Subcutaneous abdominal adipose tissue (tissue), 5 donors: ENCODE data around the gene PLCD1.
"Not testable (repeated sequence)": the region's sequence is repeated elsewhere in the genome, so short reads cannot be mapped to it uniquely, and the experiment has no call there.

ENCODE experiments used
- H3K27ac ChIP-seq: one replicate; pipeline ENCODE4 v1.7.0; 2013; ENCODE audit warnings: low read depth, mild to moderate bottlenecking, inconsistent platforms, low read length, moderate library complexity
- H3K27me3 ChIP-seq, 5 donors: one replicate each; pipeline ENCODE4 v1.7.0; 2013; ENCODE audit warnings: low read length in 5 of 5, inconsistent platforms in 1 of 5; ENCODE audit not compliant: control insufficient read depth in 5 of 5, insufficient read depth in 4 of 5
- H3K36me3 ChIP-seq, 5 donors: one replicate each; pipeline ENCODE4 v1.7.0; 2013; ENCODE audit warnings: low read length in 5 of 5; ENCODE audit not compliant: control insufficient read depth in 5 of 5, insufficient read depth in 5 of 5
- H3K4me1 ChIP-seq, 5 donors: one replicate each; pipeline ENCODE4 v1.7.0; 2013; ENCODE audit warnings: low read length in 5 of 5, mild to moderate bottlenecking in 3 of 5, moderate library complexity in 1 of 5; ENCODE audit not compliant: control insufficient read depth in 5 of 5, insufficient read depth in 5 of 5
- H3K4me3 ChIP-seq, 5 donors: one replicate each; pipeline ENCODE4 v1.7.0; 2013; ENCODE audit warnings: low read length in 5 of 5, low read depth in 1 of 5
- H3K9ac ChIP-seq, 5 donors: one replicate each; pipeline ENCODE4 v1.7.0; 2013; ENCODE audit warnings: low read length in 5 of 5, mild to moderate bottlenecking in 4 of 5, moderate library complexity in 3 of 5
- H3K9me3 ChIP-seq, 5 donors: one replicate each; pipeline ENCODE4 v1.7.0; 2013; ENCODE audit warnings: low read length in 5 of 5; ENCODE audit not compliant: control insufficient read depth in 5 of 5
- donor health status: healthy.
- donor health status: healthy.
- donor health status: healthy.
- donor health status: healthy.
- donor health status: healthy.

The PLCD1 gene

DNA sequence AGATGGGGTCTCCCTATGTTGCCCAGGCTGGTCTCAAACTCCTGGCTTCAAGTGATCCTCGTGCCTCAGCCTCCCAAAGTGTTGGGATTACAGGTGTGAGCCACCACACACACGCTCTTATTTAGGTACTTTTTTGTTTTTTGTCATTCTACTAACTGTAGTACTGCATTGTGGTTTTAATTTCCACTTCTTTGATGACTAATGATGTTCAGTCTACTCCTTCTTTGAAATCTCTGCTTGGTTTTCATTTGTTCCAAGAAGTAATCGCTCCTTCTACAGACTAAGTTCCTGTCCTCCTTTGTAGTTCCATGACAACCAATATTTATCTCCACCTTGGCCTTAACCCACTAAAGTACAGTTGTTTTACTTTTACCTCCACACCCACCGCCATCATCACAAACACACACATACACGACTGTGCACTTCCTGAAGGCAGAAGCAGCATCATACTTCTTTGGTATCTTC, 9.0 kb upstream of the PLCD1 start:
- no peaks in the 10 kb centered on the region for H3K36me3 ChIP-seq
- H3K4me1 ChIP-seq, result peaks cover 0 to 19% (median 18%) of the 10 kb centered on the region in 5 donors
- peak overlapping the region in 1 of 5 donors; percentile 17 for H3K9ac ChIP-seq
- no peak overlapping the region for H3K27ac ChIP-seq
- H3K4me3 ChIP-seq, result peak overlapping the region; percentile 23 to 77 (median 70)
- H3K9me3 ChIP-seq, result no peaks in the 10 kb centered on the region
- H3K27me3 ChIP-seq, result no peaks in the 10 kb centered on the region

DNA sequence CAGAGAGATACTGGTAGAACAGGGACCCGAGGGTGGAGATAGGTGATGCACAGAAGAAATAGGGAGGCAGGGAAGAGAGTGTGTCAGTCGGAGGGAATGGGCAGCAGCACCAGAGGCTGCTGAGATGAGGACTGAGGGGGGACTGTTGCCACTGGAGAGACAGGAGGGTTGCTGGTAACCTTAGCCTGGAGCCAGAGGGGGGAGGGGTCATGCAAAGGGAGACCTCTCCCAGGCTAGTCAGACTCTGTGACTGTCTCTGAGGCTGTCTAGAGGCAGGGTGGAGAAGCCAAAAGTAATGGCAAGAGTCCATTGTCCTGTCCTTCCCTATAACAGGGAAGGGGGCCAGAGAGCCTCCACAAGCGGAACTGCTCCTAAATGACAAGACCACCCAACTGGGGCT, 7.5 kb upstream of the PLCD1 start:
- Histone ChIP-seq H3K27ac (no peak overlapping the region), H3K9ac (no peak overlapping the region), H3K4me3 (no peak overlapping the region), H3K27me3 (no peaks in the 10 kb centered on the region), H3K9me3 (no peaks in the 10 kb centered on the region), H3K4me1 (peaks cover 0 to 19% (median 18%) of the 10 kb centered on the region in 5 donors), H3K36me3 (no peaks in the 10 kb centered on the region)

- no peaks in the 10 kb centered on the region for H3K36me3 ChIP-seq
- H3K4me3 ChIP-seq, result no peak overlapping the region
- H3K27ac ChIP-seq, result no peak overlapping the region
- H3K9ac ChIP-seq, result no peak overlapping the region
- no peaks in the 10 kb centered on the region for H3K9me3 ChIP-seq
- no peaks in the 10 kb centered on the region for H3K27me3 ChIP-seq
- peaks cover 0 to 22% (median 18%) of the 10 kb centered on the region in 5 donors for H3K4me1 ChIP-seq
Observed at GRCh38 chr3:38036286-38036685, 6.8 kb upstream of the PLCD1 start.

- peaks cover 0 to 25% (median 20%) of the 10 kb centered on the region in 5 donors for H3K4me1 ChIP-seq
- H3K9ac ChIP-seq, H3K36me3 ChIP-seq, H3K9me3 ChIP-seq, H3K27ac ChIP-seq, H3K4me3 ChIP-seq, H3K27me3 ChIP-seq: not testable (repeated sequence)
Observed at GRCh38 chr3:38034335-38034734, 4.9 kb upstream of the PLCD1 start.

DNA sequence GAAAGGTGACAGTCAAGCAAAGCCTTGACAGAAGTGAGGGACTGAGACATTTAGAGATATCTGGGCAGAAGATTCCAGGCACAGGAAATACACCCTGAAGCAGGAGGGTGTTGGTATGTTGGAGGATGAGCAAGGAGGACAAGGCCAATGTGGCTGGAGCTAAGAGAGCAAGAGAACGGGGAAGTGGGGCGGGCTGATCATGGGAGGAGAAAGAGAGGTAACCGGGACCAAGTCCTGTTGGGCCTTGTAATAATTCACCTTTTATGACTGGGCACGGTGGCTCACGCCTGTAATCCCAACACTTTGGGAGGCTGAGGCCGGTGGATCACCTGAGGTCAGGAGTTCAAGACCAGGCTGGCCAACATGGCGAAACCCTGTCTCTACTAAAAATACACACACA, 4.1 kb upstream of the PLCD1 start:
- H3K4me1 ChIP-seq, result peaks cover 0 to 22% (median 17%) of the 10 kb centered on the region in 5 donors
- H3K27me3 ChIP-seq, H3K4me3 ChIP-seq: not testable (repeated sequence)

DNA sequence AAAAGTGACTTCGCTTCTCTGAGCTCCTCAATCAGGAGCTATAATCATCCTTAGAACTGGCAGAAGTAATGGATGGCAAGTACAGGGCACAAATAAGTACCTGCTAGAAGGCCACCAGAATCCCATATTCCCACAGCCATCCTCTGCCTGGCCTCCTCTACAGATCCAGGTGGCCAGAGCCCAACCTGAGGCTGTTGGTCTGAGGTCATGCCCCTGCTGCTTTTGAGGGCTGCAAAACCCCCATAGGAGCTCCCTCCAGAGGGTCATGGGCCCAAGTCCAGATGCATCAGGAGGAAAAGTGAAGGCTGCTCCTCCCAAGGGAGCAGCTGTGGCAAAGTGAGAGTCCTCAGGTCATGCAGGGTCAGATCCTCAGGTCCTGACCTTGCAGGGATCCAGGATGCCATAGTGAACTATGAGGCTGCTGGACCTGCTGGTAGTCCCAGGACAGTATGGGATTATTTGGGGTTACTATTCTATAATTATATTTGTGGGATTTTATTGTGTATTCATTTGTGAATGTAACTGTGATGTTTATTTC, 3.0 kb upstream of the PLCD1 start:
- Histone ChIP-seq H3K36me3 (no peaks in the 10 kb centered on the region), H3K27me3 (no peaks in the 10 kb centered on the region), H3K9ac (no peak overlapping the region), H3K4me3 (no peak overlapping the region), H3K9me3 (no peaks in the 10 kb centered on the region), H3K4me1 (peaks cover 0 to 31% (median 21%) of the 10 kb centered on the region in 5 donors), H3K27ac (no peak overlapping the region)

More for the DNA sequence above, 4.1 kb upstream of the PLCD1 start:
- H3K27ac ChIP-seq, H3K9me3 ChIP-seq, H3K36me3 ChIP-seq, H3K9ac ChIP-seq: not testable (repeated sequence)

DNA sequence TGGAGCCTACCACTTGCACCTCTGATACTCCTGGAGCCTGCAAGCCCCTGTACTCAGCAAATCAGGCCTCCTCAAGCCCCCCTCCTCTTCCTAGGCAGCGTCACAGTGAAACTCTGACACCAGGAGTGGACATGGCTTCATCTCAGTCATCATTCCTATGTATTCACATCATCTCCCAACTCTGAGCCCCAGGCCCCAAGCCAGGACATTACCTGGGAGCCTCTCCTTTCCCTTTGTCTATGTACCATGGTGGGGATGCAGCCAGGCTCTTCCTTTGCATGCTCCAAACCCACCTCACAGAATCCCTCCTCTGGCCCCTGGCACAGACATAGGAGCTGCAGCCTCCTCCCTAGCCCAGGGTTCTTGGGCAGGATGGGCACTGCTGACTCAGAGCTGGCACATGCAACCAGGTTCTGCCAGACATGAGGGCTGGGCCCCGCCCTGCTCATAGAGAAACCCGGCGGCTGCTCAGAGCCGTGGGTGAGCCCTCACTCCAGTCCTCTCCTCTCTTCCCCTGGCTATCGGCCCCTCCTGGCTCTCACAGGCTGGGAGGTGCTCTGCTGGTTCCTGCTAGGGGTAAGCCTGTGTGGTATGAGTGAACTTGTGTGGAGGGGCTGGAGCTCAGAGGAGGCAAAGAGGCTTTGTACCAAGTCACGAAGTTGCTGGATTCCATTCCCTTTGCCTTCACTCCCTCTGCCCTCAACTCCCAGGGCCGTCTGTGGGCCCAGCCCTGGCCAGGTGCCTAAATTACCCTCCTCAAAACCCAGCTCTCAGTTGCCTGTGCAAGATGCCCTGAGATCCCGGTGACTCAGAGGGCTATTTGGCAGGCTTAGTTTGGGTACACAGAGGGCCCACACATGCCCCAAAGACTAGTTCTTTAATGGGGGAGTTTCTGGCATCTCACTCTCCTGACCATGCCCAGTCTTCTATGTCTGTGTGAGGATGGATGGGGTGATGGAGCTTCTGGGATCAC, 1.9 kb upstream of the PLCD1 start:
- peaks cover 0 to 31% (median 21%) of the 10 kb centered on the region in 5 donors for H3K4me1 ChIP-seq
- H3K36me3 ChIP-seq, result no peaks in the 10 kb centered on the region
- no peaks in the 10 kb centered on the region for H3K27me3 ChIP-seq
- no peak overlapping the region for H3K4me3 ChIP-seq
- H3K9me3 ChIP-seq, result no peaks in the 10 kb centered on the region
- no peak overlapping the region for H3K9ac ChIP-seq
- peak overlapping the region; percentile 75 for H3K27ac ChIP-seq

DNA sequence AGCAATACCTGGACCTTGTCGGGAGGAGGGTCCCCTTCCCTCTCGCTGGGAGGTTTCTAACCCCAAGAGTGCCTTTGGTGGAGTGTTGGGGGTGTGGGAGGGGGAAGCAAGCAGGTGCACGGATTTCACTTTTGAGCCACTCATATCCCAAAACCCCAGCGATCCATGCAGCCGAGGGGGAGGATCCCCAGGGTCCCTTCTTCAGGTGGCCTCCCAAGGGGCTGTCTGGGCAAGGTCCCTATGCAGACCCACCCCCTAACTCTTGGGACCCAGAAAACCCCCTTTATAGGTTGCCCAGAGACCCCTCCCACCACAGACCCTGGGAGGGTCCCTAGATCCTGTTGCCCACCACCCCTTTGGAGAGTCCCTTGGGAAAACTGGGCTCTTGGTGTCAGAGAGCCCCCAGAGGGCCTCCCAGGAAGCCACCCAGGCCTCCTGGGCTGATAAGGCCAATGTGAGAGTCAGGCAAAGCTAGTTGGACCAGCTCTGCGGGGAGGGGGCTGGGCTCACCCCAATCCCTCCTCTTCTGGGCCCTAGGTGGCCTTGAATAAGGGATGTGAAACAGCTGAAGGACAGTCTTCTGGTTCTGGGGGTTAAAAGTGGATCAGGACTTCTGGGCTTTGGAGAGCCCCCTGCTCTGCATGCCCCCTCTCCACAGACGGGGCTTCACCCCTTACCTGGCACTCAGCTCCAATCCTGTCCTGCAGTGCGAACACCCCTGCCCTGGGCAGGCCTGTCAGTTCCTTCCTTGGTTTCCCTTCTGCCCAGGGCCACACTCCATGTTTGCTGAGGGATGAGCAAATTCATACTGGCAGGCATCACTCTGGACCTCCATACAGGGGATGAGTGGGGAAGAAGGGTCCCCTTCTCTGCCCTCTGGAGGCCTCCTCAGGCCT, 932 bp upstream of the PLCD1 start:
- Histone ChIP-seq H3K27me3 (no peaks in the 10 kb centered on the region), H3K36me3 (no peaks in the 10 kb centered on the region), H3K27ac (peak overlapping the region; percentile 75), H3K4me3 (peak overlapping the region; percentile 64 to 77 (median 75)), H3K9ac (peak overlapping the region in 4 of 5 donors; percentile 46 to 87 (median 73)), H3K4me1 (peaks cover 0 to 37% (median 26%) of the 10 kb centered on the region in 5 donors), H3K9me3 (no peaks in the 10 kb centered on the region)

GRCh38 chr3:38028621-38029361, 651 bp downstream of the PLCD1 start:
- Histone ChIP-seq H3K4me3 (peak overlapping the region; percentile 44 to 76 (median 72)), H3K9me3 (no peaks in the 10 kb centered on the region), H3K27ac (peak overlapping the region; percentile 72), H3K36me3 (no peaks in the 10 kb centered on the region), H3K9ac (peak overlapping the region in 3 of 5 donors; percentile 41 to 64 (median 43)), H3K27me3 (no peaks in the 10 kb centered on the region), H3K4me1 (peaks cover 2 to 48% (median 34%) of the 10 kb centered on the region in 5 donors)
